ENCODE results near the gene SLIT1. TPM values are rescaled to one million over a fixed set of nuclear protein-coding genes. Genes with fewer than 3 reads are reported as not detected.

The SLIT1 gene
- total RNA-seq, 1 experiment from 2014 or later = not detected

DNA sequence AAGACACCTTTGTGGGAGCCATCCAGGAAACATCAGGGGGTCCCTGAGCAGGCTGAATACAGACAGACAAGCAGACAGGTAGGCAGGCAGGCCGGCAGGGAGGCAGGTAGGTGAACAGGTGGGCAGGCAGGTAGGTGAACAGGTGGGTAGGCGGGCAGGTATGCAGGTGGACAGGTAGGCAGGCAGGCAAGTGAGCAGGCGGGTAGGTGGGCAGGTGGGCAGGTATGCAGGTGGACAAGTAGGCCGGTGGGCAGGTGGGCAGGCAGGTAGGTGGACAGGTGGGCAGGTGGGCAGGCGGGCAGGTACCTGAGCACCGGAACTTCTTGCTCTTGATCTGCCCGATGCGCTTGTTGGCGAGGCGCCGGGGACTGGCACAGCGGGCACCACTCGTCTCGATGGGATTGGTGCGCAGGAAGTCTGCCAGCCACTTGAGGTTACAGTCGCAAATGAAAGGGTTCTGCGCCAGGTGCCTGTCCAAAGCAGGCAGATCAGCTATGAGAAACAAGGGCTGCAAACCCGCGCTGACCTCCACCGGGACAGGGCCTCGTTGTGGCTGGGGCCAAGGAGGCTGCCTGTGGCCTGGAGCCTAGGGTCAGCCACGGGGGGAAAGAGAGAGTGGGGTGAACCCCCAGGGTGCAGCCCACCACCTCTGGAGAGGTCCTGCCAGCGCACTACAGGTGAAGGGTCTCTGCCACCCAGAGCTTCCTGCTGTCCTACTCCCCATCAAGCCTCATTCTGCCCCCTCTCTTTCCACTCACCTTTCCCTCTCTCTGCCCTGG lies 136.9 kb downstream of the SLIT1 start:
- POLR2A ChIA-PET = no interaction called here
- Mint-ChIP-seq H3K27me3 (ENCODE audit: insufficient read depth, unreplicated experiment) (peaks cover 14% of the 10 kb centered on the region), H3K4me3 (ENCODE audit: unreplicated experiment) (no peak overlapping the region), H3K27ac (ENCODE audit: low read depth, unreplicated experiment) (no peak overlapping the region), H3K36me3 (ENCODE audit: insufficient read depth, unreplicated experiment) (no peaks in the 10 kb centered on the region), H3K4me1 (ENCODE audit: insufficient read depth, unreplicated experiment) (peaks cover 5% of the 10 kb centered on the region), H3K9me3 (ENCODE audit: unreplicated experiment) (no peaks in the 10 kb centered on the region)
- DNase-seq (ENCODE audit: unreplicated experiment) = no peak
- intact Hi-C loops (cut with micrococcal nuclease) = no loop called here
- no TSS peak for BruUV-seq (replicated peaks)
- TF ChIP-seq, protein P1, sequence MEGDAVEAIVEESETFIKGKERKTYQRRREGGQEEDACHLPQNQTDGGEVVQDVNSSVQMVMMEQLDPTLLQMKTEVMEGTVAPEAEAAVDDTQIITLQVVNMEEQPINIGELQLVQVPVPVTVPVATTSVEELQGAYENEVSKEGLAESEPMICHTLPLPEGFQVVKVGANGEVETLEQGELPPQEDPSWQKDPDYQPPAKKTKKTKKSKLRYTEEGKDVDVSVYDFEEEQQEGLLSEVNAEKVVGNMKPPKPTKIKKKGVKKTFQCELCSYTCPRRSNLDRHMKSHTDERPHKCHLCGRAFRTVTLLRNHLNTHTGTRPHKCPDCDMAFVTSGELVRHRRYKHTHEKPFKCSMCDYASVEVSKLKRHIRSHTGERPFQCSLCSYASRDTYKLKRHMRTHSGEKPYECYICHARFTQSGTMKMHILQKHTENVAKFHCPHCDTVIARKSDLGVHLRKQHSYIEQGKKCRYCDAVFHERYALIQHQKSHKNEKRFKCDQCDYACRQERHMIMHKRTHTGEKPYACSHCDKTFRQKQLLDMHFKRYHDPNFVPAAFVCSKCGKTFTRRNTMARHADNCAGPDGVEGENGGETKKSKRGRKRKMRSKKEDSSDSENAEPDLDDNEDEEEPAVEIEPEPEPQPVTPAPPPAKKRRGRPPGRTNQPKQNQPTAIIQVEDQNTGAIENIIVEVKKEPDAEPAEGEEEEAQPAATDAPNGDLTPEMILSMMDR (IDR thresholded peaks at IDR 0.05; ENCODE audit: unreplicated experiment) = no peak
- CTCF ChIA-PET = interaction anchor here (0.7 to 1.9 kb wide), 4 partner anchors 11 to 157 kb away, joined by 3 to 6 read pairs (median 4); no protein-coding TSS in a partner anchor

DNA sequence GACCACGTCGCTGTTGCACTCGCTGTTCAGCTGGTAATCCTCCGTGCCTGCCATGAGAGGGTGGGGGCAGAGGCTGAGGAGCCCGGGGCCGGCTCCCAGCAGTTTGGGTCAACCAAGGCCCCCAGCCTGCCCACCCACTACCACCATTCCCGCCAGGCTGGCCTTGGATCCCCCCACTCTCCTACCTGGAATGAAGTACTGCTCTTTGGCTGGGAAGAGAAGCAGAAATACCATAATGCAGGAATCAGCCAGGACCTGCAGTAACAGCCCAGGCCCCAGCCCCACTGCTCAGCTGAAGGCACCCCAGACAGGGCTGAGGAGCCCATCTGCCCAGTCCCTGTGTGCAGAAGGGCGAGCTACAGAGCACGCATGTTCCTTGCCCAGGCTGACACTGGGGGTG lies 138.0 kb downstream of the SLIT1 start:
- DNase-seq (ENCODE audit: unreplicated experiment) = no peak
- ChIA-PET CTCF (interaction anchor here (0.7 to 1.2 kb wide), 4 partner anchors 10 to 282 kb away, joined by 3 to 5 read pairs (median 4); no protein-coding TSS in a partner anchor), POLR2A (no interaction called here)
- peaks cover 14% of the 10 kb centered on the region for H3K27me3 Mint-ChIP-seq (ENCODE audit: insufficient read depth, unreplicated experiment)
- H3K27ac Mint-ChIP-seq (ENCODE audit: low read depth, unreplicated experiment) = no peak overlapping the region
- H3K36me3 Mint-ChIP-seq (ENCODE audit: insufficient read depth, unreplicated experiment) = no peaks in the 10 kb centered on the region
- no peak overlapping the region for H3K4me3 Mint-ChIP-seq (ENCODE audit: unreplicated experiment)
- TF ChIP-seq, protein P1 (IDR thresholded peaks at IDR 0.05; ENCODE audit: unreplicated experiment) = no peak
- BruUV-seq (replicated peaks) = no TSS peak
- intact Hi-C loops (cut with micrococcal nuclease) = no loop called here
- peaks cover 5% of the 10 kb centered on the region for H3K4me1 Mint-ChIP-seq (ENCODE audit: insufficient read depth, unreplicated experiment)
- H3K9me3 Mint-ChIP-seq (ENCODE audit: unreplicated experiment) = no peaks in the 10 kb centered on the region

DNA sequence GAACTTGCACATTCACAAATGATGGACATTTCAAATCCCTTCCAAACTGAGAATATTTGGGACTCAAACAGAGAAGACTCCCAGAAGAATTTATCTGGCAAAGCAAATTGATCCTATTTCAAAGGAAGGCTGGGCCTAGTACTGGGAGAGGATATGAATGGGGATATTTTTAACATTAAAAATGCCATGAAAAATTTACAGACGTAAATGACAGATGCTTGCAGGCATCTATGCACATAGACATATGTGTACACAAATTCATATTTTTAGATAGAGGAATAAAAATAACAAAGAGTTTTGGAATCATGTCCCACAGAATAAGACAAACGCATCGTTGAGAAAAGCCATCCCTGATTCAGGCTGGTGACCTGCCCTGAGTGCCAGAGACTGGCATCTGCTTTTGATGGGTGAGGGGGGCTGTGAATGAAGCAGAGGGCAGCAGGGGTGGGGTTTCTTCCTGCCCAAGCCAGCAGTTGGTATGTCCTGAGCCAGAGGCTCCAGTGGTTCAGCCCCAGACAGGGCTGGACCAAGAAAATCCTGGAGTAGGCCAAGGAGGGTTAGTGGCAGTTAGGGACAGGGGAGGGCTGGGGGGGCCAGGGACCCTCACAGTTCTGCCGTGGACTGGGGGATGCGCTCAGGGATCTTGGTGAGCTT lies 138.5 kb downstream of the SLIT1 start:
- intact Hi-C loops (cut with micrococcal nuclease) = no loop called here
- Mint-ChIP-seq H3K9me3 (ENCODE audit: unreplicated experiment) (no peaks in the 10 kb centered on the region), H3K27me3 (ENCODE audit: insufficient read depth, unreplicated experiment) (peaks cover 14% of the 10 kb centered on the region), H3K27ac (ENCODE audit: low read depth, unreplicated experiment) (no peak overlapping the region), H3K4me3 (ENCODE audit: unreplicated experiment) (no peak overlapping the region), H3K4me1 (ENCODE audit: insufficient read depth, unreplicated experiment) (peaks cover 5% of the 10 kb centered on the region), H3K36me3 (ENCODE audit: insufficient read depth, unreplicated experiment) (no peaks in the 10 kb centered on the region)
- ChIA-PET CTCF (interaction anchor here (0.7 to 2.2 kb wide), 5 partner anchors 10 to 281 kb away, joined by 3 to 18 read pairs (median 4); no protein-coding TSS in a partner anchor), POLR2A (no interaction called here)
- no TSS peak for BruUV-seq (replicated peaks)
- no peak for DNase-seq (ENCODE audit: unreplicated experiment)
- TF ChIP-seq, protein P1 (IDR thresholded peaks at IDR 0.05; ENCODE audit: unreplicated experiment) = no peak

DNA sequence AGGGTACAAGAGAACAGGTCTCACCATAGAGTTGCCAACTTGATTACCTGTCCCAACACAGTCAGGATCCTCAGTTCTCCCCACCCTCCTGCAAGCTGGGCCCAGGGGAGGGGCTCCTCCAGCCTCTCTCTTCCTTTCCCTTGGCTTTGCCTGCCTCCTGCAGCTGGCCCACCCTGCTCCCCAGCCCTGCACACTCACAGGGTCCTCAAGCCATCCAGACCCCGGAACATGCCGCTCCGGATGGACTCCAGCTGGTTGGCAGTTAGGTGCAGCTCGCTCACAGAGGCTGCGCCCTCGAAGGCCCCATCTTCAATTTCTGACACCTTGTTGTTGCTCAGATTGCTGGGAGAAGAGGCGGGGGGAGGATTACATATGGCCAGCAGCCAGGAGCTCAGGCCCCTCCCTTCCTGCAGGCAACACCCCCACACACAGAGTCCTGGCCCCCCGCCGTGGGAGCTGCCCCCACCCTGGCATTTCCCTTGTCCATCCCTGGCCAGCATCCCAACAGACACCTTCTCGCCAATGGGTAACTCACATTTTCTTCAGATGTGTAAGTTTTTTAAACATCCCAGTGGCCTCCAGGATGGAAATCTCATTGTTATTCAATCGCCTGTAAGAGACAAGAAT lies 139.2 kb downstream of the SLIT1 start:
- peak; percentile 37 for DNase-seq (ENCODE audit: unreplicated experiment)
- ChIA-PET POLR2A (no interaction called here), CTCF (interaction anchor here (2.2 kb wide), 1 partner anchor 10 kb away, joined by 18 read pairs; no protein-coding TSS in a partner anchor)
- no peak overlapping the region for H3K4me3 Mint-ChIP-seq (ENCODE audit: unreplicated experiment)
- TF ChIP-seq, protein P1 (IDR thresholded peaks at IDR 0.05; ENCODE audit: unreplicated experiment) = no peak
- no peak overlapping the region for H3K27ac Mint-ChIP-seq (ENCODE audit: low read depth, unreplicated experiment)
- H3K9me3 Mint-ChIP-seq (ENCODE audit: unreplicated experiment) = no peaks in the 10 kb centered on the region
- no TSS peak for BruUV-seq (replicated peaks)
- intact Hi-C loops (cut with micrococcal nuclease) = no loop called here
- peaks cover 5% of the 10 kb centered on the region for H3K4me1 Mint-ChIP-seq (ENCODE audit: insufficient read depth, unreplicated experiment)
- H3K36me3 Mint-ChIP-seq (ENCODE audit: insufficient read depth, unreplicated experiment) = no peaks in the 10 kb centered on the region
- H3K27me3 Mint-ChIP-seq (ENCODE audit: insufficient read depth, unreplicated experiment) = peaks cover 14% of the 10 kb centered on the region

Data from MCF 10A (cell line).